OCI-LY7 (cell line): ENCODE data around the gene RPGRIP1L.

Experiments used
- CTCF ChIP-seq: fragments of 200-600 bp; sonication (generic); conservative IDR thresholded peaks from 2 replicates; pipeline ENCODE4 v1.5.1; 2014; ENCODE audit warnings: mild to moderate bottlenecking, antibody characterized with exemption, low read length, moderate library complexity, mixed read lengths
- EZH2phosphoT487 ChIP-seq: fragments of 200-600 bp; sonication (generic); IDR thresholded peaks from 2 replicates; pipeline ENCODE4 v1.6.1; 2018; ENCODE audit warnings: low read depth, borderline replicate concordance, mild to moderate bottlenecking, mixed run types, antibody characterized with exemption, low read length, moderate library complexity, mixed read lengths

GRCh38 chr16:53743149-53743566, 39.5 kb upstream of the RPGRIP1L start:
- TF ChIP-seq CTCF (peak; percentile 88), EZH2phosphoT487 (no peak)
